Fibroblast of lung (primary cell): Measurements from ENCODE around the gene COL4A5. TPM values are rescaled to one million over a fixed set of nuclear protein-coding genes. Genes with fewer than 3 reads are reported as not detected.

Experiments
- DNase-seq, 2 donors: peaks; one replicate each; pipeline versions ENCODE4 v3.0.0 to v3.0.0-alpha.2; 2010; ENCODE audit warnings: low read depth in 2 of 2
- H2AFZ ChIP-seq: 2 replicates; pipeline ENCODE4 v1.5.1; 2012; ENCODE audit warnings: low read length, control low read depth, inconsistent platforms
- H3K27ac ChIP-seq: 2 replicates; pipeline ENCODE4 v1.5.1; 2011; ENCODE audit warnings: low read length, control low read depth; ENCODE audit not compliant: insufficient read depth
- H3K27me3 ChIP-seq: 2 replicates; pipeline ENCODE4 v1.5.1; 2011; ENCODE audit warnings: mild to moderate bottlenecking, low read length; ENCODE audit not compliant: control insufficient read depth, insufficient read depth
- H3K36me3 ChIP-seq: 2 replicates; pipeline ENCODE4 v1.5.1; 2011; ENCODE audit warnings: low read length; ENCODE audit not compliant: control insufficient read depth, insufficient read depth
- H3K4me1 ChIP-seq: 2 replicates; pipeline ENCODE4 v1.5.1; 2011; ENCODE audit warnings: low read length; ENCODE audit not compliant: control insufficient read depth, insufficient read depth; ENCODE audit errors: extremely low read depth
- H3K4me2 ChIP-seq: 2 replicates; pipeline ENCODE4 v1.5.1; 2011; ENCODE audit warnings: low read length, control low read depth; ENCODE audit not compliant: insufficient read depth; ENCODE audit errors: extremely low read depth
- H3K4me3 ChIP-seq, 4 experiments: fragments of 200-600 bp in 1 of 4; sonication (generic) in 1 of 4; replicated peaks in 1 of 4; 2 replicates each; pipeline ENCODE4 v1.5.1; 2011 to 2016; ENCODE audit warnings: low read length in 4 of 4, low read depth in 3 of 4, mild to moderate bottlenecking in 3 of 4, control low read depth in 2 of 4, inconsistent platforms in 1 of 4, mixed read lengths in 1 of 4; ENCODE audit not compliant: insufficient read depth in 1 of 4; ENCODE audit errors: control extremely low read depth in 1 of 4
- H3K79me2 ChIP-seq: 2 replicates; pipeline ENCODE4 v1.5.1; 2012; ENCODE audit warnings: mild to moderate bottlenecking, low read length, inconsistent platforms; ENCODE audit not compliant: control insufficient read depth, insufficient read depth
- H3K9ac ChIP-seq: 2 replicates; pipeline ENCODE4 v1.5.1; 2011; ENCODE audit warnings: mild to moderate bottlenecking, low read length, control low read depth; ENCODE audit not compliant: insufficient read depth
- H3K9me3 ChIP-seq: 2 replicates; pipeline ENCODE4 v1.5.1; 2012; ENCODE audit warnings: low read depth, low read length; ENCODE audit not compliant: control insufficient read depth, insufficient read depth
- H4K20me1 ChIP-seq: 2 replicates; pipeline ENCODE4 v1.5.1; 2011; ENCODE audit warnings: low read length; ENCODE audit not compliant: control insufficient read depth, insufficient read depth; ENCODE audit errors: extremely low read depth
- CTCF ChIP-seq, 2 donors: IDR thresholded peaks in 1 of 2; conservative IDR thresholded peaks in 1 of 2; 1 replicate in 1 of 2; 2 replicates in 1 of 2; pipeline ENCODE4 v1.5.1; 2011 to 2012; ENCODE audit warnings: low read length in 2 of 2, control low read depth in 1 of 2, inconsistent platforms in 1 of 2, low read depth in 1 of 2, mild to moderate bottlenecking in 1 of 2
- EZH2 ChIP-seq: IDR thresholded peaks from 2 replicates; pipeline ENCODE4 v1.5.1; 2012; ENCODE audit warnings: low read length, control low read depth, mild to moderate bottlenecking; ENCODE audit errors: missing control alignments
- polyA plus RNA-seq, 2 donors: library from polyadenylated mRNA; depleted of rRNA in 1 of 2; stranded (reverse) in 1 of 2; unstranded in 1 of 2; fragments of >200 nt; gene quantifications; 2 replicates each; pipeline ENCODE4 v1.2.1, GENCODE V29; 2011 to 2012; ENCODE audit warnings: missing spikeins in 1 of 2
- total RNA-seq: library from RNA; depleted of rRNA; stranded (reverse); fragments of >200 nt; gene quantifications from 2 replicates; pipeline ENCODE4 v1.2.1, GENCODE V29; 2014

COL4A5 gene
- total and polyA plus RNA-seq, 2 donors (not counting 1 experiment from before 2014, with no cell fraction given): 4.9 to 54.7 TPM

DNA sequence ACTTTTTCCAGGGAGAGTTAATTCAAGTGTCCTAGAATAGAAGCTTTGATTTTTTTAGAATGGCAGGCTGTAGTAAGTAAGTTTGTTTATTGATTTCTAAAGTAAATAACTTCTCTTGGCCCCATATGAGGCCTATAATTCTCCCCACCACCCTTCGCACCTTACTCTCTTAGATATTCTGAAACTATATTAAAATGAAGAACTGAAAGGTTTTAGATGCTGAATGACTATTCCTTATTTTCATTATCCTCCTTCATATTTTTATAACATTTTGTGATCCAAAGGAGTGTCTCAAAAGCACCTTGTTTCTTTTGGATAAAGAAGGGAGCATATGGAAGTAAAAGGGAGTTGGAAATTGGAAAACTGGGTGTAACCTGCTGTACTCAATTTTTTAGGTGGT, 226.5 kb downstream of the COL4A5 start:
- no peak overlapping the region for H3K4me2 ChIP-seq
- no peak overlapping the region for H3K4me3 ChIP-seq
- H3K36me3 ChIP-seq: no peaks in the 10 kb centered on the region
- no peak for TF ChIP-seq EZH2
- TF ChIP-seq CTCF (conservative IDR thresholded peaks at IDR 0.05 in 1 of 2, IDR thresholded peaks at IDR 0.05 in 1 of 2; ENCODE audit: low read depth in 1 of 2, low read length in 2 of 2): no peak
- DNase-seq: no peak
- no peak overlapping the region for H3K9ac ChIP-seq
- no peaks in the 10 kb centered on the region for H3K4me1 ChIP-seq
- no peak overlapping the region for H3K27ac ChIP-seq
- H3K79me2 ChIP-seq: no peaks in the 10 kb centered on the region
- H2AFZ ChIP-seq: no peak overlapping the region
- no peaks in the 10 kb centered on the region for H4K20me1 ChIP-seq
- H3K27me3 ChIP-seq: no peaks in the 10 kb centered on the region
- no peaks in the 10 kb centered on the region for H3K9me3 ChIP-seq

DNA sequence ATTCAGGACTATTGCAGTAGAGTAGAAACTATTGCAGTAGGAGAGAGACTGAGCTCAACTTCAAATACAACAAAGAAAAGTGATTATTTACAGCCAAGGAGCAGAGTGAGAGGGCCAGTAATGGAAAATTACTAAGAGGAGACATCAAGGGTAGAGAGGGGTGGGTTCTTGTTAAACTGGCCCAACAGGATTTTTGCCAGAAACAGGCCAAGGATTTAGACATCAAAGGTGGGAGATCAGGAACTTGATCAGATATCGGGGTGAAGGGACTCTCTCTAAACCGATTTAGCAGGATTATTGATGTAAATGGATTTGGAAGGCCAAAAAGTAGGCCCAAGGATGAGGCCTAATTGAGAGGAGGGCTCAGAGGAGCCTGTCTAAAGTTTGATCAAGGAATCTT, 231.9 kb downstream of the COL4A5 start:
- no peak overlapping the region for H3K4me3 ChIP-seq
- H3K4me2 ChIP-seq: no peak overlapping the region
- no peaks in the 10 kb centered on the region for H4K20me1 ChIP-seq
- H2AFZ ChIP-seq: no peak overlapping the region
- H3K36me3 ChIP-seq: no peaks in the 10 kb centered on the region
- H3K27me3 ChIP-seq: no peaks in the 10 kb centered on the region
- no peaks in the 10 kb centered on the region for H3K9me3 ChIP-seq
- H3K27ac ChIP-seq: no peak overlapping the region
- H3K4me1 ChIP-seq: no peaks in the 10 kb centered on the region
- no peak for DNase-seq
- no peaks in the 10 kb centered on the region for H3K79me2 ChIP-seq
- TF ChIP-seq CTCF (conservative IDR thresholded peaks at IDR 0.05 in 1 of 2, IDR thresholded peaks at IDR 0.05 in 1 of 2; ENCODE audit: low read depth in 1 of 2, low read length in 2 of 2) (no peak), EZH2 (no peak)
- H3K9ac ChIP-seq: no peak overlapping the region

DNA sequence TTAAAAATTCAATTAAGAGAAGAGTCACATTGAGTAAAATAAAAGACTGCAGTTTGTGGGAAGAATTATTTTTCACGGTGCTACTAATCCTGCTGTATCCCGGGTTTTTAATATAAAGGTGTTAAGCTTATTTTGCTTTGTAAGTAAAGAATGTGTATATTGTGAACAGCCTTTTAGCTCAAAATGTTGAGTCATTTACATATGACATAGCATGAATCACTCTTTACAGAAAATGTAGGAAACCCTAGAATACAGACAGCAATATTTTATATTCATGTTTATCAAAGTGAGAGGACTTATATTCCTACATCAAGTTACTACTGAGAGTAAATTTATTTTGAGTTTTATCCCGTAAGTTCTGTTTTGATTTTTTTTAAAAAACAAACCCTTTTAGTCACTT, 257.1 kb downstream of the COL4A5 start:
- Histone ChIP-seq H3K9ac (no peak overlapping the region), H3K4me1 (no peaks in the 10 kb centered on the region)

More for the DNA sequence above, 257.1 kb downstream of the COL4A5 start:
- Histone ChIP-seq H3K79me2 (no peaks in the 10 kb centered on the region), H3K4me3 (no peak overlapping the region), H3K36me3 (no peaks in the 10 kb centered on the region), H3K4me2 (no peak overlapping the region), H3K27ac (no peak overlapping the region), H3K27me3 (no peaks in the 10 kb centered on the region), H2AFZ (no peak overlapping the region), H4K20me1 (no peaks in the 10 kb centered on the region), H3K9me3 (no peaks in the 10 kb centered on the region)
- TF ChIP-seq CTCF (conservative IDR thresholded peaks at IDR 0.05 in 1 of 2, IDR thresholded peaks at IDR 0.05 in 1 of 2; ENCODE audit: low read depth in 1 of 2, low read length in 2 of 2): no peak
- peak in 1 of 2 donors; percentile 4 for DNase-seq
